ENCODE measurements around the gene NFATC2.

- TF ChIP-seq CTCF (IDR thresholded peaks at IDR 0.05) = no peak
- no peak for TF ChIP-seq POLR2A (IDR thresholded peaks at IDR 0.05)
Measured at GRCh38 chr20:51516855-51517254, 25.7 kb downstream of the NFATC2 start.
